ENCODE data around the gene TNFRSF14. TPM values are rescaled to one million over a fixed set of nuclear protein-coding genes. Genes with fewer than 3 reads are reported as not detected.

Gene TNFRSF14
- total RNA-seq, 3 donors from 2014 or later: 55.8 to 75.8 (median 67.8) TPM

GRCh38 chr1:2598329-2598931 is 42.3 kb downstream of the TNFRSF14 start:
- no peaks in the 10 kb centered on the region for H3K36me3 ChIP-seq
- peaks cover 0 to 10% of the 10 kb centered on the region in 2 donors for H3K9me3 ChIP-seq
- no peak overlapping the region for H3K4me3 ChIP-seq
- DNase-seq (ENCODE audit: low spot score in 2 of 2): no peak
- H3K27ac ChIP-seq: no peak overlapping the region
- no peak for TF ChIP-seq POLR2AphosphoS5 (IDR thresholded peaks at IDR 0.05)
- TF ChIP-seq CTCF (IDR thresholded peaks at IDR 0.05): no peak
- no peak for TF ChIP-seq POLR2A (IDR thresholded peaks at IDR 0.05)
- intact Hi-C loops (cut with DNase I; ENCODE audit: low total_unique reads): no loop called here
- peaks cover 0 to 9% of the 10 kb centered on the region in 2 donors for H3K27me3 ChIP-seq
- H3K4me1 ChIP-seq: no peaks in the 10 kb centered on the region

GRCh38 chr1:2601721-2602303 is 45.6 kb downstream of the TNFRSF14 start:
- DNase-seq (ENCODE audit: low spot score in 2 of 2): no peak
- intact Hi-C loops (cut with DNase I; ENCODE audit: low total_unique reads): loop anchor here (5.0 to 10.0 kb wide), 2 partner anchors 205 to 547 kb away; partner anchors contain the start of gene PRKCZ
- TF ChIP-seq POLR2AphosphoS5 (IDR thresholded peaks at IDR 0.05) (no peak), POLR2A (IDR thresholded peaks at IDR 0.05) (no peak), CTCF (IDR thresholded peaks at IDR 0.05) (no peak)
- H3K9me3 ChIP-seq: peaks cover 0 to 10% of the 10 kb centered on the region in 2 donors
- H3K27ac ChIP-seq: no peak overlapping the region
- H3K4me3 ChIP-seq: no peak overlapping the region
- H3K36me3 ChIP-seq: no peaks in the 10 kb centered on the region
- no peaks in the 10 kb centered on the region for H3K4me1 ChIP-seq
- peaks cover 0 to 22% of the 10 kb centered on the region in 2 donors for H3K27me3 ChIP-seq

- TF ChIP-seq POLR2A (IDR thresholded peaks at IDR 0.05) (no peak), POLR2AphosphoS5 (IDR thresholded peaks at IDR 0.05) (no peak), CTCF (IDR thresholded peaks at IDR 0.05) (no peak)
- Histone ChIP-seq H3K4me1 (no peaks in the 10 kb centered on the region), H3K27ac (no peak overlapping the region), H3K4me3 (no peak overlapping the region), H3K9me3 (peaks cover 0 to 10% of the 10 kb centered on the region in 2 donors), H3K27me3 (peaks cover 0 to 22% of the 10 kb centered on the region in 2 donors), H3K36me3 (no peaks in the 10 kb centered on the region)
- no peak for DNase-seq (ENCODE audit: low spot score in 2 of 2)
- intact Hi-C loops (cut with DNase I; ENCODE audit: low total_unique reads): loop anchor here (5.0 to 10.0 kb wide), 2 partner anchors 205 to 548 kb away; partner anchors contain the start of gene PRKCZ
Measured at GRCh38 chr1:2602311-2602835, 46.2 kb downstream of the TNFRSF14 start.

- DNase-seq (ENCODE audit: low spot score in 2 of 2): no peak
- intact Hi-C loops (cut with DNase I; ENCODE audit: low total_unique reads): loop anchor here (5.0 to 10.0 kb wide), 2 partner anchors 204 to 548 kb away; partner anchors contain the start of gene PRKCZ
- H3K27ac ChIP-seq: no peak overlapping the region
- H3K4me1 ChIP-seq: no peaks in the 10 kb centered on the region
- H3K9me3 ChIP-seq: peaks cover 0 to 10% of the 10 kb centered on the region in 2 donors
- peaks cover 0 to 22% of the 10 kb centered on the region in 2 donors for H3K27me3 ChIP-seq
- H3K36me3 ChIP-seq: no peaks in the 10 kb centered on the region
- TF ChIP-seq CTCF (IDR thresholded peaks at IDR 0.05) (no peak), POLR2A (IDR thresholded peaks at IDR 0.05) (no peak), POLR2AphosphoS5 (IDR thresholded peaks at IDR 0.05) (no peak)
- H3K4me3 ChIP-seq: no peak overlapping the region
Measured at GRCh38 chr1:2602866-2603520, 46.8 kb downstream of the TNFRSF14 start.

Data from breast epithelium (tissue), 4 donors.